ENCODE measurements around the gene COL9A3.

- TF ChIP-seq CTCF (IDR thresholded peaks at IDR 0.05; ENCODE audit: poor library complexity, severe bottlenecking) (no peak), REST (IDR thresholded peaks at IDR 0.05; ENCODE audit: borderline replicate concordance) (no peak), RAD21 (conservative IDR thresholded peaks at IDR 0.05) (no peak), EZH2 (IDR thresholded peaks at IDR 0.05; ENCODE audit: borderline replicate concordance, insufficient read depth, low read length, poor library complexity, severe bottlenecking) (no peak), POLR2AphosphoS5 (IDR thresholded peaks at IDR 0.05) (no peak), EP300 (conservative IDR thresholded peaks at IDR 0.05; ENCODE audit: poor library complexity, severe bottlenecking) (no peak), TAF1 (IDR thresholded peaks at IDR 0.05; ENCODE audit: low read depth) (no peak)
Measured at GRCh38 chr20:62813588-62813987, 3.3 kb upstream of the COL9A3 start.

All from neural cell (in vitro differentiated cells).